Vagina (tissue), 2 donors: ENCODE results near the gene SEC23IP.

Experiments used
- POLR2A ChIP-seq, 2 donors: fragments of 450-650 bp; IDR thresholded peaks; one replicate each; pipeline ENCODE4 v1.6.1; 2017; ENCODE audit warnings: antibody characterized with exemption in 2 of 2, mild to moderate bottlenecking in 2 of 2, moderate library complexity in 2 of 2
- TF ChIP-seq, protein P1 (sequence below), 3 experiments: fragments of 450-650 bp in 2 of 3; fragments of 200-600 bp in 1 of 3; sonication (generic) in 1 of 3; IDR thresholded peaks; one replicate each; pipeline ENCODE4 v1.5.1; 2017 to 2019; ENCODE audit warnings: antibody characterized with exemption in 3 of 3, mild to moderate bottlenecking in 2 of 3, moderate library complexity in 2 of 3

DNA sequence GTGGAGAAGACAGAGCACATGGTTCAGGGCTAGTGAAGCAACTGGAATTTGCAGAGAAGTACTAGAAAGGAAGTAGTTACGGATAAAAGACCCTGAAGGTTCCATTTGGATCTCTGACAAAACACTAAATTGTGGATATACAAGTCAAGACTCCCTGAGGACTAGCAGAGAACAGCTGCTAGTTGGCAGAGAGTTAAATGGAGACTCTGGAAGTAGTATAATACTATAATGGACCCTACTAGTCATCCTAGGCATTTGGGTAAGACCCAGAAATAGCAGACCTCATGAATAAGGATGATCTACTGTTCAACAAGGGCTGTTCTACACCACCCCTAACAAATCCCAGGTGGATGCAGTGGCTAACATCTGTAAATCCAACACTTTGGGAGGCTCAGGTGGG lies 39.0 kb upstream of the SEC23IP start:
- TF ChIP-seq, protein P1, sequence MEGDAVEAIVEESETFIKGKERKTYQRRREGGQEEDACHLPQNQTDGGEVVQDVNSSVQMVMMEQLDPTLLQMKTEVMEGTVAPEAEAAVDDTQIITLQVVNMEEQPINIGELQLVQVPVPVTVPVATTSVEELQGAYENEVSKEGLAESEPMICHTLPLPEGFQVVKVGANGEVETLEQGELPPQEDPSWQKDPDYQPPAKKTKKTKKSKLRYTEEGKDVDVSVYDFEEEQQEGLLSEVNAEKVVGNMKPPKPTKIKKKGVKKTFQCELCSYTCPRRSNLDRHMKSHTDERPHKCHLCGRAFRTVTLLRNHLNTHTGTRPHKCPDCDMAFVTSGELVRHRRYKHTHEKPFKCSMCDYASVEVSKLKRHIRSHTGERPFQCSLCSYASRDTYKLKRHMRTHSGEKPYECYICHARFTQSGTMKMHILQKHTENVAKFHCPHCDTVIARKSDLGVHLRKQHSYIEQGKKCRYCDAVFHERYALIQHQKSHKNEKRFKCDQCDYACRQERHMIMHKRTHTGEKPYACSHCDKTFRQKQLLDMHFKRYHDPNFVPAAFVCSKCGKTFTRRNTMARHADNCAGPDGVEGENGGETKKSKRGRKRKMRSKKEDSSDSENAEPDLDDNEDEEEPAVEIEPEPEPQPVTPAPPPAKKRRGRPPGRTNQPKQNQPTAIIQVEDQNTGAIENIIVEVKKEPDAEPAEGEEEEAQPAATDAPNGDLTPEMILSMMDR (IDR thresholded peaks at IDR 0.05), result no peak
- no peak for TF ChIP-seq POLR2A (IDR thresholded peaks at IDR 0.05)
